Measurements from ENCODE around the gene EFCC1. TPM values are rescaled to one million over a fixed set of nuclear protein-coding genes. Genes with fewer than 3 reads are reported as not detected.

Gene EFCC1
- 8.2 TPM for polyA plus RNA-seq (2013, experiment 1 of 4)
- polyA plus RNA-seq (2013, experiment 2 of 4) = 6.5 TPM
- polyA plus RNA-seq (2013, experiment 3 of 4) = 8.1 TPM
- 9.9 TPM for polyA plus RNA-seq (2013, experiment 4 of 4)

- H3K4me1 ChIP-seq (ENCODE audit: control insufficient read depth, insufficient read depth, low read length) = peaks cover 23% of the 10 kb centered on the region
- WGBS, 2 experiments = 1% methylated on average over 74 of the region's 74 CpGs
- peaks cover 62% of the 10 kb centered on the region for H3K27me3 ChIP-seq (ENCODE audit: control insufficient read depth, insufficient read depth, low read length, poor library complexity, severe bottlenecking)
- no peaks in the 10 kb centered on the region for H3K9me3 ChIP-seq (ENCODE audit: control insufficient read depth, low read length)
- H3K27ac ChIP-seq (ENCODE audit: insufficient read depth, low read depth, low read length, poor library complexity, severe bottlenecking) = peak within 1 kb of the TSS; percentile 3
- peak within 1 kb of the TSS; percentile 71 for H3K4me3 ChIP-seq (ENCODE audit: insufficient read depth, low read depth, low read length)
- H3K36me3 ChIP-seq (ENCODE audit: control insufficient read depth, insufficient read depth, low read length) = no peaks in the 10 kb centered on the region
Observed at GRCh38 chr3:129001101-129001805, at the start of gene EFCC1. TSS of gene EFCC1 (plus strand) at chr3:129001304. CDS start at chr3:129001629, 325 bp downstream.

- H3K9me3 ChIP-seq (ENCODE audit: control insufficient read depth, low read length) = no peaks in the 10 kb centered on the region
- no peak overlapping the region for H3K4me3 ChIP-seq (ENCODE audit: insufficient read depth, low read depth, low read length)
- no peaks in the 10 kb centered on the region for H3K4me1 ChIP-seq (ENCODE audit: control insufficient read depth, insufficient read depth, low read length)
- no peaks in the 10 kb centered on the region for H3K27me3 ChIP-seq (ENCODE audit: control insufficient read depth, insufficient read depth, low read length, poor library complexity, severe bottlenecking)
- H3K27ac ChIP-seq (ENCODE audit: insufficient read depth, low read depth, low read length, poor library complexity, severe bottlenecking) = no peak overlapping the region
- 89 to 90% methylated on average over 2 of the region's 2 CpGs for WGBS, 2 experiments
- no peaks in the 10 kb centered on the region for H3K36me3 ChIP-seq (ENCODE audit: control insufficient read depth, insufficient read depth, low read length)
Observed at GRCh38 chr3:128956440-128956839, 44.7 kb upstream of the EFCC1 start.

GRCh38 chr3:128965280-128965679 is 35.8 kb upstream of the EFCC1 start:
- H3K27me3 ChIP-seq (ENCODE audit: control insufficient read depth, insufficient read depth, low read length, poor library complexity, severe bottlenecking) = no peaks in the 10 kb centered on the region
- H3K27ac ChIP-seq (ENCODE audit: insufficient read depth, low read depth, low read length, poor library complexity, severe bottlenecking) = no peak overlapping the region
- 92 to 94% methylated on average over 9 of the region's 9 CpGs for WGBS, 2 experiments
- H3K4me3 ChIP-seq (ENCODE audit: insufficient read depth, low read depth, low read length) = no peak overlapping the region
- no peaks in the 10 kb centered on the region for H3K9me3 ChIP-seq (ENCODE audit: control insufficient read depth, low read length)
- no peaks in the 10 kb centered on the region for H3K36me3 ChIP-seq (ENCODE audit: control insufficient read depth, insufficient read depth, low read length)
- no peaks in the 10 kb centered on the region for H3K4me1 ChIP-seq (ENCODE audit: control insufficient read depth, insufficient read depth, low read length)

- Histone ChIP-seq H3K4me1 (ENCODE audit: control insufficient read depth, insufficient read depth, low read length) (no peaks in the 10 kb centered on the region), H3K27me3 (ENCODE audit: control insufficient read depth, insufficient read depth, low read length, poor library complexity, severe bottlenecking) (no peaks in the 10 kb centered on the region), H3K27ac (ENCODE audit: insufficient read depth, low read depth, low read length, poor library complexity, severe bottlenecking) (no peak overlapping the region), H3K4me3 (ENCODE audit: insufficient read depth, low read depth, low read length) (no peak overlapping the region), H3K36me3 (ENCODE audit: control insufficient read depth, insufficient read depth, low read length) (no peaks in the 10 kb centered on the region), H3K9me3 (ENCODE audit: control insufficient read depth, low read length) (no peaks in the 10 kb centered on the region)
- WGBS, 2 experiments = 86 to 100% methylated on average over 2 to 3 of the region's 3 CpGs
Observed at GRCh38 chr3:128965818-128966217, 35.3 kb upstream of the EFCC1 start.

GRCh38 chr3:128967748-128968355 is 33.3 kb upstream of the EFCC1 start:
- WGBS, 2 experiments = 93 to 95% methylated on average over 6 of the region's 6 CpGs
- Histone ChIP-seq H3K9me3 (ENCODE audit: control insufficient read depth, low read length) (no peaks in the 10 kb centered on the region), H3K27ac (ENCODE audit: insufficient read depth, low read depth, low read length, poor library complexity, severe bottlenecking) (no peak overlapping the region), H3K4me1 (ENCODE audit: control insufficient read depth, insufficient read depth, low read length) (no peaks in the 10 kb centered on the region), H3K27me3 (ENCODE audit: control insufficient read depth, insufficient read depth, low read length, poor library complexity, severe bottlenecking) (no peaks in the 10 kb centered on the region), H3K36me3 (ENCODE audit: control insufficient read depth, insufficient read depth, low read length) (no peaks in the 10 kb centered on the region), H3K4me3 (ENCODE audit: insufficient read depth, low read depth, low read length) (no peak overlapping the region)

- Histone ChIP-seq H3K4me1 (ENCODE audit: control insufficient read depth, insufficient read depth, low read length) (no peaks in the 10 kb centered on the region), H3K27ac (ENCODE audit: insufficient read depth, low read depth, low read length, poor library complexity, severe bottlenecking) (no peak overlapping the region), H3K4me3 (ENCODE audit: insufficient read depth, low read depth, low read length) (no peak overlapping the region), H3K27me3 (ENCODE audit: control insufficient read depth, insufficient read depth, low read length, poor library complexity, severe bottlenecking) (no peaks in the 10 kb centered on the region), H3K36me3 (ENCODE audit: control insufficient read depth, insufficient read depth, low read length) (no peaks in the 10 kb centered on the region), H3K9me3 (ENCODE audit: control insufficient read depth, low read length) (no peaks in the 10 kb centered on the region)
- 21 to 22% methylated on average over 12 of the region's 12 CpGs for WGBS, 2 experiments
Observed at GRCh38 chr3:128969993-128970739, 30.9 kb upstream of the EFCC1 start.

- WGBS, 2 experiments = 88% methylated on average over 1 of the region's 1 CpG; no CpG with 5 or more reads in 1 of the 2 experiments
- Histone ChIP-seq H3K9me3 (ENCODE audit: control insufficient read depth, low read length) (no peaks in the 10 kb centered on the region), H3K4me1 (ENCODE audit: control insufficient read depth, insufficient read depth, low read length) (no peaks in the 10 kb centered on the region), H3K27me3 (ENCODE audit: control insufficient read depth, insufficient read depth, low read length, poor library complexity, severe bottlenecking) (no peaks in the 10 kb centered on the region), H3K4me3 (ENCODE audit: insufficient read depth, low read depth, low read length) (no peak overlapping the region), H3K27ac (ENCODE audit: insufficient read depth, low read depth, low read length, poor library complexity, severe bottlenecking) (no peak overlapping the region), H3K36me3 (ENCODE audit: control insufficient read depth, insufficient read depth, low read length) (no peaks in the 10 kb centered on the region)
Observed at GRCh38 chr3:128970740-128971047, 30.4 kb upstream of the EFCC1 start.

GRCh38 chr3:128971421-128972100 is 29.5 kb upstream of the EFCC1 start:
- H3K36me3 ChIP-seq (ENCODE audit: control insufficient read depth, insufficient read depth, low read length) = no peaks in the 10 kb centered on the region
- 93 to 94% methylated on average over 6 of the region's 6 CpGs for WGBS, 2 experiments
- H3K27ac ChIP-seq (ENCODE audit: insufficient read depth, low read depth, low read length, poor library complexity, severe bottlenecking) = no peak overlapping the region
- H3K9me3 ChIP-seq (ENCODE audit: control insufficient read depth, low read length) = no peaks in the 10 kb centered on the region
- no peaks in the 10 kb centered on the region for H3K4me1 ChIP-seq (ENCODE audit: control insufficient read depth, insufficient read depth, low read length)
- no peak overlapping the region for H3K4me3 ChIP-seq (ENCODE audit: insufficient read depth, low read depth, low read length)
- no peaks in the 10 kb centered on the region for H3K27me3 ChIP-seq (ENCODE audit: control insufficient read depth, insufficient read depth, low read length, poor library complexity, severe bottlenecking)

- no peak overlapping the region for H3K27ac ChIP-seq (ENCODE audit: insufficient read depth, low read depth, low read length, poor library complexity, severe bottlenecking)
- no peaks in the 10 kb centered on the region for H3K27me3 ChIP-seq (ENCODE audit: control insufficient read depth, insufficient read depth, low read length, poor library complexity, severe bottlenecking)
- WGBS, 2 experiments = 78 to 85% methylated on average over 4 to 5 of the region's 5 CpGs
- H3K36me3 ChIP-seq (ENCODE audit: control insufficient read depth, insufficient read depth, low read length) = no peaks in the 10 kb centered on the region
- H3K4me1 ChIP-seq (ENCODE audit: control insufficient read depth, insufficient read depth, low read length) = no peaks in the 10 kb centered on the region
- H3K4me3 ChIP-seq (ENCODE audit: insufficient read depth, low read depth, low read length) = no peak overlapping the region
- H3K9me3 ChIP-seq (ENCODE audit: control insufficient read depth, low read length) = no peaks in the 10 kb centered on the region
Observed at GRCh38 chr3:128973988-128974564, 27.0 kb upstream of the EFCC1 start.
